ENCODE data around the gene PACSIN3. TPM values are rescaled to one million over a fixed set of nuclear protein-coding genes. Genes with fewer than 3 reads are reported as not detected.

Gene PACSIN3
- total RNA-seq: 10 to 100 TPM; 30.7 to 56.0 TPM

DNA sequence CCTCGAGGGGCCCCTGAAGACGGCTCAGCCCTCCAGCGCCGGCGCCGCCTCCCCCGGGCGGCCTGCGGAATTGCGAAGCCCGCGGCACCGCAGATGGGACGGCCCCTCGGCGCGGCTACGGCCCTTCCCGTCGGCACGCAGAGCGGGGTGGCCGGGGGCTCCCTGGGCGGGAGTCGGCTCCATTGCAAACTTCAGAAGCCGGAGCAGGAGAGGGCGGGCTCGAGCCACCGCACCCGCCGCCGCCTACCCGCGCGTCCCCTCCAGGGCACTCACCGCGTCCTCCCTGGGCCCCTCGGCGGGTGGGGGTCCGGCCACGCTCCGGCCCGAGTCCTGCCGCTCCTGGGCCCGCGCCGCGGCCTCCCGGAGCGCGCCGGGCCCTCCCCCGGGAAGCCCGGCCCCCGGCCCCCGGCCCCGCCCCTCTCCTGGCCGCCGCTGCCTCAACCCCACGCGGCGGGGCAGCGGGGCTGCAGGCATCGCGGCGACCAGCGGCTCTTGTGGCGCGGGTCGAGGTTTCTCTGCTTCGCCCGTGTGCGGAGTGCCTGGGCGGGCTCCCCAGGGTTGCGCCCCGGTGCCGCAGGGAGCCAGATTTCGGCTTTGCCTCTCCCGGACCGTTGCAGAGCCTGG is at the start of gene PACSIN3:
TSS of gene PACSIN3 (minus strand) at position 359 of the 624 bp plus-strand sequence. CDS start 3,707 bp downstream, outside the sequence.
- intact Hi-C loops (cut with DNase I): no loop called here
- ATAC-seq: peak; percentile 78
- H3K4me1 ChIP-seq: peaks cover 47% of the 10 kb centered on the region
- H3K4me3 ChIP-seq: peak within 1 kb of the TSS; percentile 63 to 77
- H3K27me3 ChIP-seq: no peaks in the 10 kb centered on the region
- H3K36me3 ChIP-seq (replicated peaks in 1 of 2; ENCODE audit: insufficient read depth in 1 of 2, low read depth in 2 of 2): no peaks in the 10 kb centered on the region
- 0% methylated on average over 7 to 71 of the region's 80 CpGs for WGBS, 2 donors
- H3K27ac ChIP-seq: peak within 1 kb of the TSS; percentile 85 to 92 (median 90)
- DNase-seq: peak; percentile 44 to 75 (median 70)
- TF ChIP-seq, protein P1, sequence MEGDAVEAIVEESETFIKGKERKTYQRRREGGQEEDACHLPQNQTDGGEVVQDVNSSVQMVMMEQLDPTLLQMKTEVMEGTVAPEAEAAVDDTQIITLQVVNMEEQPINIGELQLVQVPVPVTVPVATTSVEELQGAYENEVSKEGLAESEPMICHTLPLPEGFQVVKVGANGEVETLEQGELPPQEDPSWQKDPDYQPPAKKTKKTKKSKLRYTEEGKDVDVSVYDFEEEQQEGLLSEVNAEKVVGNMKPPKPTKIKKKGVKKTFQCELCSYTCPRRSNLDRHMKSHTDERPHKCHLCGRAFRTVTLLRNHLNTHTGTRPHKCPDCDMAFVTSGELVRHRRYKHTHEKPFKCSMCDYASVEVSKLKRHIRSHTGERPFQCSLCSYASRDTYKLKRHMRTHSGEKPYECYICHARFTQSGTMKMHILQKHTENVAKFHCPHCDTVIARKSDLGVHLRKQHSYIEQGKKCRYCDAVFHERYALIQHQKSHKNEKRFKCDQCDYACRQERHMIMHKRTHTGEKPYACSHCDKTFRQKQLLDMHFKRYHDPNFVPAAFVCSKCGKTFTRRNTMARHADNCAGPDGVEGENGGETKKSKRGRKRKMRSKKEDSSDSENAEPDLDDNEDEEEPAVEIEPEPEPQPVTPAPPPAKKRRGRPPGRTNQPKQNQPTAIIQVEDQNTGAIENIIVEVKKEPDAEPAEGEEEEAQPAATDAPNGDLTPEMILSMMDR (IDR thresholded peaks at IDR 0.05): peak in 2 of 7 experiments; percentile 24 to 27
- peak in 1 of 3 donors; percentile 58 for TF ChIP-seq POLR2A (IDR thresholded peaks at IDR 0.05)
- no peaks in the 10 kb centered on the region for H3K9me3 ChIP-seq

DNA sequence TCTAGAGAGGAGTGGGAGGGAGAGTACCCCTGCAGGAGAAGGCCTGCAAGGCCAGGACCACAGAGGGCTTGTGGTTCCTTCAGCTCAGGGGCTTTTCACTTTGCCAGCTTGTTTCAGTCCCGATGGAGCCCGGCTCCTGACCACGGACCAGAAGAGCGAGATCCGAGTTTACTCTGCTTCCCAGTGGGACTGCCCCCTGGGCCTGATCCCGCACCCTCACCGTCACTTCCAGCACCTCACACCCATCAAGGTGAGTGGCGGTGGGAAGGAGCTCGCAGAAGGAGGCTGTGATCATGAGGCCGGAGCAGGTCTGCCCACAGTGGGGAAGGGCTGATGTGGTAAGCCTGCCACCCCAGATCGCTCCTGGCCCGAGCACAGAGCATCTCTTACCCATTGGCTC is 48.9 kb upstream of the PACSIN3 start:
- WGBS, 2 donors: 58 to 72% methylated on average over 11 to 12 of the region's 12 CpGs
- Histone ChIP-seq H3K4me1 (peaks cover 23% of the 10 kb centered on the region), H3K27me3 (no peaks in the 10 kb centered on the region), H3K9me3 (no peaks in the 10 kb centered on the region), H3K36me3 (replicated peaks in 1 of 2; ENCODE audit: insufficient read depth in 1 of 2, low read depth in 2 of 2) (peaks cover 0 to 12% of the 10 kb centered on the region in 2 donors), H3K4me3 (no peak overlapping the region), H3K27ac (peak overlapping the region in 3 of 4 donors; percentile 65 to 78 (median 74))
- DNase-seq (no peak), ATAC-seq (no peak)
- no peak for TF ChIP-seq POLR2A (IDR thresholded peaks at IDR 0.05)
- TF ChIP-seq, protein P1 (IDR thresholded peaks at IDR 0.05): no peak
- intact Hi-C loops (cut with DNase I): no loop called here

DNA sequence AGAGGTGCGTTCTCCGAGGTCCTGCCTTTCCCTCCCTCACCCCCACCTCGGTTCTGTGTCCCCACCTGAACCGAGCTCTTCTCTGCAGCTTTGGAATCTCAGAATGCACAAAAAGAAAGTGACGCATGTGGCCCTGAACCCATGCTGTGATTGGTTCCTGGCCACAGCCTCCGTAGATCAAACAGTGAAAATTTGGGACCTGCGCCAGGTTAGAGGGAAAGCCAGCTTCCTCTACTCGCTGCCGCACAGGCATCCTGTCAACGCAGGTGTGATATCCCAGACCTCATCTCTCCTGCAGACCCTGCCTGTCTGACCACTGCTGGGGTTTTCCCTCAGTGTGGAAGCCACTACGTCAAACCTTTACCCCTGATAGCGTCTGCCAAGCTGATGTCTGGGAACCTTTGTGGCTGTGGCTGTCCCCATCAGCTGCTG is 48.5 kb upstream of the PACSIN3 start:
- Histone ChIP-seq H3K4me3 (no peak overlapping the region), H3K36me3 (replicated peaks in 1 of 2; ENCODE audit: insufficient read depth in 1 of 2, low read depth in 2 of 2) (peaks cover 0 to 7% of the 10 kb centered on the region in 2 donors), H3K4me1 (peaks cover 23% of the 10 kb centered on the region), H3K27me3 (no peaks in the 10 kb centered on the region), H3K27ac (peak overlapping the region; percentile 58 to 78 (median 70)), H3K9me3 (no peaks in the 10 kb centered on the region)
- DNase-seq: peak; percentile 88 to 90 (median 90)
- ATAC-seq: peak; percentile 91
- WGBS, 2 donors: 10 to 15% methylated on average over 5 to 12 of the region's 12 CpGs
- intact Hi-C loops (cut with DNase I): no loop called here
- peak in 2 of 3 donors; percentile 13 to 19 for TF ChIP-seq POLR2A (IDR thresholded peaks at IDR 0.05)
- TF ChIP-seq, protein P1 (IDR thresholded peaks at IDR 0.05): no peak

DNA sequence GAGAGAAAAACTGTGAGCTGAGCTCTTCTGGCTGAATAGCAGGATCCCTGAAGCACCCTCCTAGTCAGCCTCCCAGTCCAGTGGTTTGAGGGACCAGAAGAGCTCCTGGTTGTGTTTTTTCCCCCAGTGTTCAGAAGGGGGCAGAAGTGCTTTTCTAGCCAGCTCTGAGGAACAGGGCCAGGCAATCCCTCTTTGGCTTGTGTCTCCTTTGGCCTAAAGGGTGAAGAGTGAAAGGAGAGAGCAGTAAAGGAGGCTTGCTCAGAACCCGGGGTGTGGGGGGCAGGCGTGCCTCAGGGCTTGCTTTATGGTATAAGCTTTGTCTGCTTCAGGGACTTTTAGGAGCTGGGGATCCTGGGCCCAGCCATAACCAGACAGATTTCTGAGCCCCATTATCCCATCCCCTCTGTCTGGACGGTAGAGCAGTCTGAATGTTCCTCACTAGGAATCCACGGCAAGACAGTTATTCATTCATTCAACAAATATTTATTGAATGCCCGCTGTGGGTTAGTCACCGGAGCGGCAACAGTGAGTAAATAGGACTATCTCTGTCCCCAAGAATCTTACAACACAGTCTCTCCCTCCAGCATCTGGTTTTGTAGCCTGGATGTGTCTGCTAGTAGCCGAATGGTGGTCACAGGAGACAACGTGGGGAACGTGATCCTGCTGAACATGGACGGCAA is 47.9 kb upstream of the PACSIN3 start:
- ATAC-seq (peak; percentile 19), DNase-seq (peak in 2 of 4 donors; percentile 58 to 59)
- Histone ChIP-seq H3K27me3 (no peaks in the 10 kb centered on the region), H3K4me3 (no peak overlapping the region), H3K4me1 (peaks cover 23% of the 10 kb centered on the region), H3K9me3 (no peaks in the 10 kb centered on the region), H3K36me3 (replicated peaks in 1 of 2; ENCODE audit: insufficient read depth in 1 of 2, low read depth in 2 of 2) (peaks cover 0 to 1% of the 10 kb centered on the region in 2 donors), H3K27ac (peak overlapping the region; percentile 58 to 78 (median 70))
- no peak for TF ChIP-seq POLR2A (IDR thresholded peaks at IDR 0.05)
- TF ChIP-seq, protein P1 (IDR thresholded peaks at IDR 0.05): peak in 4 of 7 experiments; percentile 10 to 42 (median 24)
- intact Hi-C loops (cut with DNase I): no loop called here
- 21 to 27% methylated on average over 4 to 11 of the region's 11 CpGs for WGBS, 2 donors
